GM19099 (cell line): Measurements from ENCODE around the gene IER5.

Experiments
- POLR2A ChIP-seq: IDR thresholded peaks from 3 replicates; pipeline ENCODE4 v1.6.1; 2011; ENCODE audit warnings: low read depth; ENCODE audit not compliant: insufficient read length; ENCODE audit errors: extremely low read depth

Gene IER5

DNA sequence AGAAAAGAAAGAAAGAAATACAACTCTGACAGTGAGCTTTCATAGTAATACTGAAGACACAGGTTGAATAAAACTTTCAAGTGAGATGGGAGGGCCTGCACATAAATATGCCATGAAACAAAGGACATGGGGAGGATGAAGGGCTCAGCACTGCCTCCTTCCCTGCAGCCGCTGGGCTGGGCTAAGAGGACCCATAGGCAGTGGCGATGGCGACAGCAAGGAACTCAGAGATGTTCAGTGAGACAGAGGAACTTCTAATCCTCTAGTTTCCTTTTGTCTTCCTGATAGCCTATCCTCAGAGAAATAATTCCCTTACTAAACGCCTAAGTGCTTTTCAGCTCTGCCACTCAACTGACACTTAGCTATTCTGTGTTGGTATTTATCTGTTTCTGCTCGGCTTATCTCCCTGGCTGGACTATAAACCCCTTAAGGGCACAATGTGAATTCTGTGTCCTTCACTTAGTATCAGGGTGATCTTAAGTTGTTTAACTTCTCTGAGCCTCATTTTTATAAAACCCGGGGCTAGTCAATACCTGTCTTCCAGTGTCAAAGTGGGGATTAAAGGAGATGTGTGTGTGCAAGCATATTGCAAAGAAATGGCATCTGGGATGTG lies 24.4 kb upstream of the IER5 start:
- no peak for TF ChIP-seq POLR2A

- no peak for TF ChIP-seq POLR2A
These were observed 23.8 kb upstream of the IER5 start for GRCh38 chr1:181064702-181065101.

DNA sequence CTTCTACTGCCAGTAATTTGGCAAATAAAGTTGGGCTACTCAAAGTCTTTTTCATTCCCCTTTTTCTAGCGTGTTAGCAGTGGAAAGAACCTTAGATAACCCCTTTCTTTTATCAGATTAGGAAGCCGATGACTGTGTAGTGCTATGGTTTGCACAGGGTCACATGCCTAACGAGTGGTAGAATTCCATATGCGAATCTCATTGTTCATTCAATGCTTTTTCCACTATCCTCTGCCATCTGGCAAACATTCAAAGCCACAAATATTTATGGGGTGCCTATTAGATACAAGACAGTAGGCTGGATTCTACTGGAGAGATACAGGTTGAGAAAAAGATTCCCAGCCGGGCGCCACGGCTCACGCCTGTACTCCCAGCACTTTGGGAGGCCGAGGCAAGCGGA lies 14.9 kb upstream of the IER5 start:
- no peak for TF ChIP-seq POLR2A

DNA sequence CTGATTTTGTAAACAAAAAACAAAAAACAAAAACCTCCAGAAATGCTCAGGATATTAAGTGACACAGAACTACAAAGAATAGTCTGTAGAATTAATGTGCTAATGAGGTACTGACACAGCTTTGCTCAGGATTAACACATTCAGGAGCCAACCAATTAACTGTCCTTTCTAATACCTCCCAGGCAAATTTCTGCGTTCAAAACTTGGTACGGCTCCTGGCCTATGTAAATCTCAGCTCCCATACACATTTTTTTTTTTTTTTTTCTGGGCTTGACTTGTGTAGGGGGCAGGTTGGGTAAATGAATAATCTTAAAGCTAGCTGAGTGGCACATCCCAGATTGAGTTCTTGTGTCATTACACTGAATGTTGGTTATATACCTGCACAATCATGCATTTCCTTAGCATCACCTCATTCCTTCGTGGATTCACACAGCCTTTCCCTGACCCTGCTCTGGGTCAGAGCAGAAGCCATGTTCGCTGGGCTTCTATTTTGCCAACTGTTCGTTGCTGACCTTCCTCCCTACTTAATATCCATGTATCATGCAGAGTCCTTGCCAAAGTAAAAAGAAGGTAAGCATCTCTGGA lies 12.6 kb upstream of the IER5 start:
- no peak for TF ChIP-seq POLR2A

GRCh38 chr1:181076852-181077251 lies 11.6 kb upstream of the IER5 start:
- no peak for TF ChIP-seq POLR2A

- TF ChIP-seq POLR2A: no peak
These were observed 10.8 kb upstream of the IER5 start for GRCh38 chr1:181077576-181078242.

DNA sequence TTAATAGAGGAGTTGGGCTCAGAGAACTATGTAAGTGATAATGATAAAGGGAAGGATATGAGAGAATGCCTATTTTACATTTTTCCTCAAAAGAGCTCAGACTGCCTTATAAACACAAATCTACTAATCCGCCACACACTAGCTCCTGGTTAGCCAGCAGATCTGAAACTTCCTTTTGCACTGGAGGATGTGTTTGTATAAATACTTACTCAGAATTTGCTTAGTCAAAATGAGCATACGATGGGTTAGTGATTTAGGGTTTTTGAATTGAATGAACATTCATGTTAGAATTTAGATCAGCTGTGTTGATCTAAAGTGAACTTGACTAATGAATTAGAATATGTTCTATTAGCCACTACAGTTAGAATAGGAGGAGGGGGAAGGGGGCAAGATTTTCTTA lies 9.1 kb upstream of the IER5 start:
- no peak for TF ChIP-seq POLR2A

DNA sequence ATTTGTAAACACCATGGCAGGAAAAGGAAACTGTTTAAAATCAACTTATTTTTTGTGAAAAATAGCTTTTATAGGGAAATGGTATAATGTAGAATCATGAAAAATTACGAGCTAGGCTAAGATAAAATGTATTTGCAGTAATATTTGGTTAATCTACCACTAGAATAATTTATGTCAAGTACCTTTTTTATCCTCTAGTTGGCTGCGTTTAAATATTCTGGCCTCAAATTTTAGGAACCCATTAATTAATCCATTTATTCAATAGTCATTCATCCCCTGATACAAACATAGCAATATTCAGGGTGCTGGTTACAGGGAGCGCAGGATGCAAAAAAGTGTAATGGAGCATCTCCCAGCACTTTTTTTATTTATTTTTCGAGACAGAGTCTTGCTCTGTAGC lies 8.6 kb upstream of the IER5 start:
- no peak for TF ChIP-seq POLR2A

GRCh38 chr1:181080556-181080955 lies 7.9 kb upstream of the IER5 start:
- TF ChIP-seq POLR2A: no peak

- no peak for TF ChIP-seq POLR2A
These were observed 7.1 kb upstream of the IER5 start for GRCh38 chr1:181081395-181081794.

DNA sequence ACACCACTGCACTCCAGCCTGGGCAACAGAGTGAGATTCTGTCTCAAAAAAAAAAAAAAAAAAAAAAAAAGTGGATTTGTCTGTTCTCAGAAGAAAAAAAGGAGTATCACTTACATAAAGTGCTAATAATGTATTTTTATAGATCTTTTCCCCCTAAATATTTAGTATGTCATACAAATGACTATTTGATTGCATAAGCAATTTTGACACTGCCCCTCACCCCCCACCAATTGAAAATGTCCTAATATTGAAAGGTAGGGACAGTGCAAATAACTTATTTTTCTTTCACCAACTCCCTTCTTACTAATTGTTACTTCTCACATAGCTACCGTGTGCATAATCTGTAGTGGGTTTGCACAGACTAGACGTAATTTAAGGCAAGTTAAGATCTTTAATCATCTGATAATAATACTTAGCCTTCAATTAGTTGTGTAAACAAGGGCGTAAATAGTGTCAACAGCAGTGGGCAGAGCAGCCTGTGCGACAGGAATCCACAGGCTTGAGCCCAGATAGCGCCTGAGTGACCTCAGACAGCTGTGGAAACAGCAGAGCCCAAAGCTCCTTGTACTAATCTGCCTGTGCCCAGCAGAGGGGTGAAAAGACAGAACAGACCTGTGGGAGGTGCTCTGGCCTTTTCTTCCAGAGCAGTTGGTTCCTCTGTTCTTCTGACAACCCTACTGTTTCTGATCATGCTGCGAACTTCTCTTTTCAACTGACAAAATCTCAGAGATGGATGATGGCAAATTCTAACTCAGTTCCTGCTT lies 4.5 kb upstream of the IER5 start:
- no peak for TF ChIP-seq POLR2A

- no peak for TF ChIP-seq POLR2A
These were observed 3.9 kb upstream of the IER5 start for GRCh38 chr1:181084606-181084969.

DNA sequence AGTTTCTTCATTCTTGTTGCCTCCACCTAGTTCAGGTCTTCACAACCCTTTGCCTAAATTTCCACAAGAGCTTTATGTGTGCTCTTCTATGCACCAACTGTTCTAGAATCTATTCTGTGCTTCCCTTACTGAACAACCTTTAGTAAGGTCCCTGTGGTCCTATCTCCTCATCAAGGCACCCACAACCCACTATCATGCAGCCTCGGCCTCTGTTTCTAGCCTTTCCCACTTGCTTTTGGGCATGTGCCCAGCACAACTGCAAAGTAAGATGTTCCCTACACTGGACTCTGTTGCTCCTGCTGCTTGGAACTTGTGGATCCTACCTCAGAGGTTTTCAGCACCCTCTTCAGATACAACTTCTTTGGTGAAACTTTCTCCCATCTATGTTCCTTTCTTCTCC lies 2.4 kb upstream of the IER5 start:
- TF ChIP-seq POLR2A: no peak

GRCh38 chr1:181086926-181087325 lies 1.6 kb upstream of the IER5 start:
- TF ChIP-seq POLR2A: no peak

DNA sequence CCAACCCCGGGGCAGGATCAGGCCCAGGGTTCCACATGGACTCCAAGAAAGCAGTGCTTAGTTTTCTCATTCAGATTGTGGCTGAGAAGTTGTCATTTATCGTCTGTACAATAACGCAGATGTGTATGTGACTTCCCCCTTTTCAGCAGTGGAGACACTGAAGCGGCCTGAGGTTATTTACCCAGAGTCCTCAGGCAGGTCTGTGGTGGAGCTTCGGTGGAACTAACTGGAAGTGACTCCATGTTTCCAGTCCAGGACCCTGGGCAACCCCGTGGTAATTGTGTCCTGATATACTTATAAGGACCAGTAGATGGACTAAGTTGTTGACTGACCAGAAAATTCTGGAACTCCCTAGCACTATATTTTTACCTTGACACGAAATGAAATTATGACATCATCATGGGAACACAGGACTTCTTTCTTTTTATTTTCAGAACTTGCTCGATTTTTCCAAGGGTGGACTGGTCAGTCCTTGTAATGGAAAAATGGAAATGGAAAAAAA lies 1.0 kb upstream of the IER5 start:
- no peak for TF ChIP-seq POLR2A
